Thoracic aorta (tissue), 2 donors: ENCODE data around the gene TLR3. TPM values are rescaled to one million over a fixed set of nuclear protein-coding genes. Genes with fewer than 3 reads are reported as not detected.

Experiments
- ATAC-seq: fragments of 150-250 bp; one replicate; pipeline ENCODE4 v1.8.0; 2017; ENCODE audit warnings: low read depth; ENCODE audit not compliant: insufficient number of reproducible peaks, low FRiP score
- DNase-seq: peaks from one replicate; pipeline ENCODE4 v3.0.0-alpha.2; 2020; ENCODE audit warnings: low spot score
- H3K27ac ChIP-seq, 2 donors: fragments of 200-600 bp; sonication (generic); 1 replicate in 1 of 2; 2 replicates in 1 of 2; pipeline ENCODE4 v1.5.1; 2016; ENCODE audit warnings: mild to moderate bottlenecking in 2 of 2, moderate library complexity in 2 of 2
- H3K27me3 ChIP-seq: fragments of 200-600 bp; sonication (generic); replicated peaks from 2 replicates; pipeline ENCODE4 v1.6.0; 2016; ENCODE audit warnings: mild to moderate bottlenecking; ENCODE audit not compliant: insufficient read depth
- H3K36me3 ChIP-seq: fragments of 200-600 bp; sonication (generic); one replicate; pipeline ENCODE4 v1.5.1; 2016
- H3K4me1 ChIP-seq, 2 donors: fragments of 200-600 bp; sonication (generic); 1 replicate in 1 of 2; 2 replicates in 1 of 2; pipeline versions ENCODE4 v1.5.1 to v1.6.0; 2016; ENCODE audit warnings: low read depth in 2 of 2, mild to moderate bottlenecking in 1 of 2; ENCODE audit not compliant: control insufficient read depth in 1 of 2
- H3K4me3 ChIP-seq: fragments of 200-600 bp; sonication (generic); 2 replicates; pipeline ENCODE4 v1.5.1; 2016; ENCODE audit warnings: mild to moderate bottlenecking
- H3K9me3 ChIP-seq: fragments of 200-600 bp; sonication (generic); 2 replicates; pipeline ENCODE4 v1.5.1; 2016
- CTCF ChIP-seq: fragments of 200-600 bp; sonication (generic); IDR thresholded peaks from one replicate; pipeline ENCODE4 v1.5.1; 2019; ENCODE audit warnings: antibody characterized with exemption
- total RNA-seq, 2 donors: library from RNA; depleted of rRNA; stranded (reverse); fragments of >200 nt; gene quantifications; one replicate each; pipeline versions ENCODE4 v1.1.0 to v1.2.3, GENCODE V29; 2016

TLR3 gene
- total RNA-seq, 2 donors from 2014 or later, result 3.5 to 5.7 TPM

- TF ChIP-seq CTCF, result no peak
- no peaks in the 10 kb centered on the region for H3K4me1 ChIP-seq
- ATAC-seq, result peak; percentile 26
- H3K27ac ChIP-seq, result no peak overlapping the region
- H3K4me3 ChIP-seq, result no peak overlapping the region
- H3K36me3 ChIP-seq, result no peaks in the 10 kb centered on the region
- H3K9me3 ChIP-seq, result no peaks in the 10 kb centered on the region
- no peaks in the 10 kb centered on the region for H3K27me3 ChIP-seq
- DNase-seq, result no peak
These were observed 65.3 kb downstream of the TLR3 start for GRCh38 chr4:186134257-186134656.

GRCh38 chr4:186134861-186135260 is 65.9 kb downstream of the TLR3 start:
- ATAC-seq, result no peak
- Histone ChIP-seq H3K4me1 (no peaks in the 10 kb centered on the region), H3K27me3 (no peaks in the 10 kb centered on the region), H3K36me3 (no peaks in the 10 kb centered on the region), H3K9me3 (no peaks in the 10 kb centered on the region), H3K4me3 (no peak overlapping the region), H3K27ac (no peak overlapping the region)
- no peak for DNase-seq
- no peak for TF ChIP-seq CTCF

- H3K27me3 ChIP-seq, result no peaks in the 10 kb centered on the region
- ATAC-seq, result no peak
- H3K4me3 ChIP-seq, result peak overlapping the region; percentile 52
- H3K9me3 ChIP-seq, result no peaks in the 10 kb centered on the region
- no peaks in the 10 kb centered on the region for H3K36me3 ChIP-seq
- peak; percentile 72 for TF ChIP-seq CTCF
- no peak for DNase-seq
- H3K27ac ChIP-seq, result no peak overlapping the region
- no peaks in the 10 kb centered on the region for H3K4me1 ChIP-seq
These were observed 68.3 kb downstream of the TLR3 start for GRCh38 chr4:186137196-186137794.

Other genes starting within 250 kb of the TLR3 start
- gene FAM149A, start 35.5 kb downstream of the TLR3 start, total RNA-seq, result 10 to 100 TPM in 1 of 2 donors, 1 to 10 TPM in 1; 9.9 to 12.8 TPM
- gene CYP4V2, start 122.4 kb downstream of the TLR3 start, total RNA-seq, result 10 to 100 TPM; 41.8 to 61.2 TPM
- 1 to 10 TPM; 1.6 to 2.6 TPM for gene KLKB1, start 158.4 kb downstream of the TLR3 start, total RNA-seq
- not detected for gene F11, start 197.0 kb downstream of the TLR3 start, total RNA-seq